IMR-90 (cell line): ENCODE results near the gene ADSS1. TPM values are rescaled to one million over a fixed set of nuclear protein-coding genes. Genes with fewer than 3 reads are reported as not detected.

Experiments
- ATAC-seq: fragments of 200-7000 bp; cut with Tn5 transposase; 2 replicates; pipeline ENCODE4 v1.9.1; 2020; ENCODE audit warnings: low read depth, mild to moderate bottlenecking, moderate library complexity
- BruUV-seq: library from RNA; stranded (reverse); fragments of 400-500 nt; replicated peaks from 2 replicates; lab custom pipeline; 2021; lab: Mats Ljungman, UMichigan
- CTCF ChIA-PET: fragments of 300-600 bp; formaldehyde crosslinking; extraction: SDS; loops from one replicate; lab custom pipeline; 2021; ENCODE audit warnings: antibody characterized with exemption; lab: Yijun Ruan, JAX
- POLR2A ChIA-PET: fragments of 300-600 bp; sonication (Branson Sonifier 250); formaldehyde crosslinking; loops from one replicate; lab custom pipeline; 2022; ENCODE audit warnings: antibody characterized with exemption; ENCODE audit not compliant: unreplicated experiment; lab: Charles Lee
- DNase-seq: peaks from one replicate; pipeline ENCODE4 v3.0.0; 2013
- H2AFZ ChIP-seq: replicated peaks from 2 replicates; pipeline ENCODE3; 2013; ENCODE audit warnings: low read length, mild to moderate bottlenecking; ENCODE audit not compliant: poor library complexity
- H2AK5ac ChIP-seq: 2 replicates; pipeline ENCODE4 v1.6.1; 2013; ENCODE audit warnings: low read depth, low read length, inconsistent platforms
- H2AK9ac ChIP-seq: replicated peaks from 2 replicates; pipeline ENCODE3; 2013; ENCODE audit warnings: mild to moderate bottlenecking, low read depth, low read length, moderate library complexity; ENCODE audit not compliant: poor library complexity
- H2BK120ac ChIP-seq: 2 replicates; pipeline ENCODE4 v1.6.1; 2013; ENCODE audit warnings: low read depth, low read length, inconsistent platforms
- H2BK15ac ChIP-seq: 3 replicates; pipeline ENCODE4 v1.6.1; 2013; ENCODE audit warnings: low read depth, low read length, inconsistent platforms
- H2BK20ac ChIP-seq: 2 replicates; pipeline ENCODE4 v1.6.1; 2013; ENCODE audit warnings: low read depth, mild to moderate bottlenecking, inconsistent platforms, low read length, moderate library complexity
- H2BK5ac ChIP-seq: 2 replicates; pipeline ENCODE4 v1.6.1; 2013; ENCODE audit warnings: mild to moderate bottlenecking, low read depth, low read length, inconsistent platforms; ENCODE audit not compliant: poor library complexity, severe bottlenecking
- H3K14ac ChIP-seq: replicated peaks from 2 replicates; pipeline ENCODE4 v1.6.1; 2013; ENCODE audit warnings: low read depth, low read length, inconsistent platforms
- H3K18ac ChIP-seq: 2 replicates; pipeline ENCODE4 v1.6.1; 2013; ENCODE audit warnings: low read depth, low read length, control low read depth
- H3K23ac ChIP-seq: 2 replicates; pipeline ENCODE4 v1.6.1; 2013; ENCODE audit warnings: low read depth, low read length, inconsistent platforms
- H3K27ac ChIP-seq: 2 replicates; pipeline ENCODE4 v1.5.1; 2013; ENCODE audit warnings: mild to moderate bottlenecking, control low read depth, low read length; ENCODE audit not compliant: insufficient read depth
- H3K27me3 ChIP-seq: 2 replicates; pipeline ENCODE4 v1.6.1; 2013; ENCODE audit warnings: low read length; ENCODE audit not compliant: control insufficient read depth, insufficient read depth
- H3K36me3 ChIP-seq: 2 replicates; pipeline ENCODE4 v1.6.1; 2013; ENCODE audit warnings: low read length, mixed read lengths; ENCODE audit not compliant: control insufficient read depth, insufficient read depth
- H3K4ac ChIP-seq: 2 replicates; pipeline ENCODE4 v1.6.1; 2013; ENCODE audit warnings: low read depth, low read length, inconsistent platforms
- H3K4me1 ChIP-seq: 2 replicates; pipeline ENCODE4 v1.6.1; 2013; ENCODE audit warnings: low read length, mixed read lengths; ENCODE audit not compliant: control insufficient read depth, insufficient read depth
- H3K4me2 ChIP-seq: 2 replicates; pipeline ENCODE4 v1.6.1; 2013; ENCODE audit warnings: low read depth, mild to moderate bottlenecking, control low read depth, low read length, moderate library complexity
- H3K4me3 ChIP-seq: 2 replicates; pipeline ENCODE4 v1.5.1; 2013; ENCODE audit warnings: low read depth, mild to moderate bottlenecking, control low read depth, low read length, moderate library complexity; ENCODE audit not compliant: insufficient read depth
- H3K56ac ChIP-seq: 2 replicates; pipeline ENCODE4 v1.6.1; 2013; ENCODE audit warnings: low read length, inconsistent platforms; ENCODE audit not compliant: insufficient read depth; ENCODE audit errors: extremely low read depth
- H3K79me1 ChIP-seq, 2 experiments: 2 replicates each; pipeline ENCODE4 v1.6.1; 2013; ENCODE audit warnings: low read length in 2 of 2, inconsistent platforms in 1 of 2, low read depth in 1 of 2
- H3K9ac ChIP-seq: 2 replicates; pipeline ENCODE4 v1.6.1; 2013; ENCODE audit warnings: low read depth, low read length, control low read depth
- H3K9me1 ChIP-seq: 2 replicates; pipeline ENCODE4 v1.6.1; 2013; ENCODE audit warnings: low read length, inconsistent platforms; ENCODE audit not compliant: insufficient read depth
- H3K9me3 ChIP-seq: 2 replicates; pipeline ENCODE4 v1.6.1; 2013; ENCODE audit warnings: low read length; ENCODE audit not compliant: control insufficient read depth, insufficient read depth
- H4K20me1 ChIP-seq: 2 replicates; pipeline ENCODE4 v1.6.1; 2013; ENCODE audit warnings: low read length, inconsistent platforms; ENCODE audit not compliant: insufficient read depth
- H4K5ac ChIP-seq: 2 replicates; pipeline ENCODE4 v1.6.1; 2013; ENCODE audit warnings: mild to moderate bottlenecking, low read depth, low read length, control low read depth
- H4K8ac ChIP-seq, 2 experiments: 2 replicates each; pipeline ENCODE4 v1.6.1; 2013; ENCODE audit warnings: low read depth in 2 of 2, low read length in 2 of 2, control low read depth in 1 of 2, inconsistent platforms in 1 of 2
- H4K91ac ChIP-seq: 2 replicates; pipeline ENCODE4 v1.6.1; 2013; ENCODE audit warnings: low read depth, low read length, inconsistent platforms; ENCODE audit not compliant: insufficient read depth
- CHD1 ChIP-seq: IDR thresholded peaks from 2 replicates; pipeline ENCODE4 v1.6.1; 2012; ENCODE audit warnings: low read depth, low read length, improper control_type of control experiment
- FOS ChIP-seq: fragments of 150-350 bp; IDR thresholded peaks from 2 replicates; pipeline ENCODE4 v1.6.1; 2016; ENCODE audit warnings: low read depth, low read length
- MAZ ChIP-seq: IDR thresholded peaks from 2 replicates; pipeline ENCODE4 v1.6.1; 2012; ENCODE audit warnings: low read depth, mild to moderate bottlenecking, low read length, improper control_type of control experiment, moderate library complexity, borderline replicate concordance
- MXI1 ChIP-seq: IDR thresholded peaks from 2 replicates; pipeline ENCODE4 v1.6.1; 2012; ENCODE audit warnings: low read depth, mild to moderate bottlenecking, low read length, moderate library complexity, borderline replicate concordance
- RAD21 ChIP-seq: IDR thresholded peaks from 2 replicates; pipeline ENCODE4 v1.6.1; 2012; ENCODE audit warnings: low read length, improper control_type of control experiment
- RFX5 ChIP-seq: IDR thresholded peaks from 2 replicates; pipeline ENCODE4 v1.8.0; 2012; ENCODE audit warnings: low read depth, mild to moderate bottlenecking, low read length, moderate library complexity
- WGBS, 2 experiments: methylation state at CpG; one replicate each; pipeline versions ENCODE4 v1.1.5 to v1.1.7; 2013; ENCODE audit warnings: missing lambda C conversion rate in 2 of 2; ENCODE audit not compliant: insufficient read length in 1 of 2; ENCODE audit errors: extremely low coverage in 2 of 2; 5-methylcytosine and 5-hydroxymethylcytosine counted together
- dilution Hi-C: fragments of 300-500 bp; cut with HindIII; formaldehyde crosslinking; loops from one replicate; pipeline ENCODE4 v1.14.3; 2018; ENCODE audit warnings: low sequenced_read_pairs; ENCODE audit not compliant: unreplicated experiment
- in situ Hi-C: fragments of 300-500 bp; cut with MboI; formaldehyde crosslinking; loops from 3 replicates; pipeline ENCODE4 v1.14.3; 2019; ENCODE audit warnings: low sequenced_read_pairs, inconsistent platforms, mixed read lengths
- intact Hi-C: fragments of 100-400 bp; cut with micrococcal nuclease; formaldehyde crosslinking; loops from 2 replicates; pipeline ENCODE4 v1.10.0; 2022
- polyA plus RNA-seq, 3 experiments: library from polyadenylated mRNA; depleted of rRNA; stranded (reverse); fragments of >200 nt; gene quantifications; 2 replicates each; pipeline ENCODE4 v1.2.3, GENCODE V29; 2012; ENCODE audit warnings: low replicate concordance in 1 of 3
- total RNA-seq: library from RNA; depleted of rRNA; stranded (reverse); fragments of >200 nt; gene quantifications from 2 replicates; pipeline ENCODE4 v1.2.3, GENCODE V29; 2012
- TF ChIP-seq, protein P1 (sequence below): fragments of 150-350 bp; IDR thresholded peaks from 2 replicates; pipeline ENCODE4 v1.6.1; 2016; ENCODE audit warnings: low read depth, mild to moderate bottlenecking, low read length, moderate library complexity, borderline replicate concordance

The ADSS1 gene
- total and polyA plus RNA-seq, 2 of the 4 experiments (the other 2 are of a cell fraction) = 1.8 to 5.2 TPM

DNA sequence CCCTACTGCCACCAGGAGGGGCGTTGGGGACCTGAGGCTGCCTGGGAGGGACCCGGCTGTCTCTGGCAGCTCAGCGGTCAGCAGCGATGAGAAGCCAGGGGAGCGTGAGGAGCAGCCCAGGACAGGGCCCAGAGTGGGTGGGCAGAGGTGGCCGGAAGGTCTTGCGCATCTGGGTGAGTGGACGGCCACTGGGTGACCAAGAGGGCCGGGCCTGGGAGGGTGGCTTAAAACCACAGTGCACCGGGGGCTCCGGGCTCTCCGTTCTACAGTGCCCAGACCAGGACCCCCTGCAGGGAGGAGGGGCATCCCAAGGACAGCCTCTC is 24.6 kb upstream of the ADSS1 start (continued):
- TF ChIP-seq, protein P1, sequence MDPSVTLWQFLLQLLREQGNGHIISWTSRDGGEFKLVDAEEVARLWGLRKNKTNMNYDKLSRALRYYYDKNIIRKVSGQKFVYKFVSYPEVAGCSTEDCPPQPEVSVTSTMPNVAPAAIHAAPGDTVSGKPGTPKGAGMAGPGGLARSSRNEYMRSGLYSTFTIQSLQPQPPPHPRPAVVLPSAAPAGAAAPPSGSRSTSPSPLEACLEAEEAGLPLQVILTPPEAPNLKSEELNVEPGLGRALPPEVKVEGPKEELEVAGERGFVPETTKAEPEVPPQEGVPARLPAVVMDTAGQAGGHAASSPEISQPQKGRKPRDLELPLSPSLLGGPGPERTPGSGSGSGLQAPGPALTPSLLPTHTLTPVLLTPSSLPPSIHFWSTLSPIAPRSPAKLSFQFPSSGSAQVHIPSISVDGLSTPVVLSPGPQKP = no peak
- TF ChIP-seq RAD21 = no peak
- TF ChIP-seq FOS = no peak

DNA sequence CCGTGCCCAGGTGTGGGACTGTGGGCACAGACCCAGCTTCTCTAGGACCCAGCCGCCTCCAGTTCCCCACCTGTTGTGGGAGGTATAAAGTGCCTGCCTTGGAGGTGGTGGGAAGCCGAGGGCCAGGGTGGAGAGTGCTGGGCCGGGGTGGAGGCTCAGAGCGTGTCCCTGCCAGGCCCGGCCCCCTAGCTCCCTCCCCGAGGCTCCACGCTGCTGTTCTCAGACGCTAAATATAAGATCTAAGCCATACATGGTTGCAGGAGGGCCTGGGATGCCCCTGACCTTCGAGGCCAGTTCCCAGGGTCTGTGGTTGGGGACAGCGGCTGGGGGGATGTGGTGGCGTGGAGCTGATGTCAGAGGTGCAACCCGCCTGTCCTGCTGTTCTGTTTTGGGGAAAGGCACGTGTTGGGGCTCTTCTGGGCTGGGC is 23.8 kb upstream of the ADSS1 start:
- in situ Hi-C loops = no loop called here
- Histone ChIP-seq H2BK5ac (no peak overlapping the region), H3K27ac (no peak overlapping the region), H3K4me1 (peaks cover 15% of the 10 kb centered on the region), H3K18ac (no peak overlapping the region), H3K79me1 (peaks cover 12 to 83% of the 10 kb centered on the region in 2 experiments), H3K4me3 (no peak overlapping the region), H3K9me3 (no peaks in the 10 kb centered on the region), H3K4ac (no peak overlapping the region), H3K9me1 (no peaks in the 10 kb centered on the region; the same call in 1 of the 2 replicates), H2AFZ (peak overlapping the region; percentile 14), H3K27me3 (no peaks in the 10 kb centered on the region), H2AK9ac (peak overlapping the region; percentile 28), H2BK15ac (no peak overlapping the region), H4K91ac (no peak overlapping the region), H3K36me3 (peaks cover 57% of the 10 kb centered on the region), H3K14ac (no peak overlapping the region), H3K23ac (no peak overlapping the region), H2AK5ac (no peak overlapping the region), H3K4me2 (no peak overlapping the region), H3K9ac (no peak overlapping the region), H4K5ac (no peak overlapping the region), H4K8ac (no peak overlapping the region), H2BK20ac (no peak overlapping the region), H4K20me1 (peaks cover 77% of the 10 kb centered on the region), H3K56ac (no peak overlapping the region), H2BK120ac (no peak overlapping the region)
- BruUV-seq = no TSS peak
- ChIA-PET CTCF (no interaction called here), POLR2A (interaction anchor here (0.6 kb wide), 1 partner anchor 52 kb away, joined by 3 read pairs; no protein-coding TSS in a partner anchor)
- WGBS, 2 experiments = 72% methylated on average over 10 of the region's 14 CpGs; no CpG with 5 or more reads in 1 of the 2 experiments
- TF ChIP-seq RFX5 = no peak
- TF ChIP-seq MXI1 = no peak
- no peak for TF ChIP-seq FOS
- no peak for TF ChIP-seq CHD1
- no peak for TF ChIP-seq MAZ
- DNase-seq (no peak), ATAC-seq (no peak)
- intact Hi-C loops = no loop called here
- dilution Hi-C loops = no loop called here
